Neural cell (in vitro differentiated cells): Measurements from ENCODE around the gene SLC6A5.

Source experiments
- CTCF ChIP-seq: fragments of 450-650 bp; IDR thresholded peaks from 2 replicates; pipeline ENCODE4 v1.5.1; 2014; ENCODE audit warnings: antibody characterized with exemption, mild to moderate bottlenecking, moderate library complexity; ENCODE audit not compliant: poor library complexity, severe bottlenecking
- POLR2AphosphoS5 ChIP-seq: IDR thresholded peaks from 2 replicates; pipeline ENCODE4 v1.6.1; 2012

GRCh38 chr11:20661445-20661844 lies 62.0 kb downstream of the SLC6A5 start:
- TF ChIP-seq CTCF (no peak), POLR2AphosphoS5 (no peak)
